Stimulated activated CD4-positive, alpha-beta T cell treated with anti-CD3 and anti-CD28 coated beads, Interleukin-12 subunit alpha, Interleukin-12 subunit beta, amount 100 ng/mL, for 48 hours (primary cell): ENCODE measurements around the gene RFXAP.
A peak's percentile ranks its signal among the peaks of the same experiment; 100 is the strongest.

Experiments
- DNase-seq, 3 donors: peaks; one replicate each; pipeline ENCODE4 v3.0.0-alpha.2; 2020; ENCODE audit warnings: low read depth in 2 of 3, low spot score in 1 of 3

The RFXAP gene

GRCh38 chr13:36815062-36815461, 4.0 kb upstream of the RFXAP start:
- DNase-seq, result no peak

- no peak for DNase-seq
Observed at GRCh38 chr13:36817996-36818803, 822 bp upstream of the RFXAP start.

DNA sequence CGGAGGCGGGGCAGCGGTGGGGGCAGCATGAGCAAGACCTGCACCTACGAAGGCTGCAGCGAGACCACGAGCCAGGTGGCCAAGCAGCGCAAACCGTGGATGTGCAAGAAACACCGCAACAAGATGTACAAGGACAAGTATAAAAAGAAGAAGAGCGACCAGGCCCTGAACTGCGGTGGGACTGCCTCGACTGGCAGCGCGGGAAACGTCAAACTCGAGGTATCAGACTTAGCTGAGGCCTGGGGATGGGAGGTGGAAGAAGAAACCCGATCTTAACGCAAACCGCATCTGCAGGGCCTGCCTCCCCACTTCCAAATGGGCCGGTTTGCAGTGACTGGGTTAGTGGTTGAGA, 693 bp downstream of the RFXAP start:
- DNase-seq, result peak; percentile 12 to 15 (median 14)

DNA sequence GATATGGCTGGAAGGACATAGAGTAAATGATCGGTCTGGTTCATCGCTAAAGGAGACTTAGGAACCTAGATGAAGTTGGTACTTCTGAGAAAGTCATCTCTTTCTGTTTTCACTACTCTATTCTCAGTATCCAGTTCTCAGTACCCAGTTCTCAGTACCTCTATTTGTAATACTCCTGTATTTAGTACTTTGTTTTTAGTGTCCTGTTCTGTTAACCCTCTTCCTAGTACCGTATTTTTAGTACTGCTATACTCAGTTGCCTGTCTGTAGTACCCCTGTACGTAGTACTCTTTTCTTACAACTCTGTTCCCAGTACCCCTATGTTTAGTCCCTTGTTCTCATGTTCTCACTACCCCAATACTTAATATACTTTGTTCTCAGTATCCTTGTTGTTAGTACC, 1.2 kb downstream of the RFXAP start:
- DNase-seq, result no peak

- no peak for DNase-seq
Observed at GRCh38 chr13:36822785-36823184, 3.8 kb downstream of the RFXAP start.

GRCh38 chr13:36829753-36830152, 10.7 kb downstream of the RFXAP start:
- no peak for DNase-seq

- no peak for DNase-seq
Observed at GRCh38 chr13:36831291-36831690, 12.3 kb downstream of the RFXAP start.

DNA sequence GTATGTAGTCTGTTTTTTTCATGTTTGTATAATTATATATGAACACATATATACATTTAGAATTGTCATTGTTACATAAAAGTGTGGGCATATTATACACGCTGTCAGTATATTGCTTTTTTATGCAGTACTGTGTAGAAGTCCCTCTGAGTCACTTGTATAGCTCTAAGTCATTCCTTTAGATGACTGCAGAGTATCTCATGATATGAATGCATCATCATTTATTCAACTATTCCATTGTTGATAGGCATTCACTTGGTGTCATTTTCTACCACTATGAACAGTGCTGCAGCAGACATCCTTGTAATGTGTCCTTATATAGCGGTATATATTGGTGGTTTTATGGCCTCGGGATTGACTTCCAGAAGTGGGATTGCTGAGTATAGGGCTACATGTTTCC, 15.3 kb downstream of the RFXAP start:
- DNase-seq, result no peak

GRCh38 chr13:36837354-36838092, 18.5 kb downstream of the RFXAP start:
- DNase-seq, result no peak

DNA sequence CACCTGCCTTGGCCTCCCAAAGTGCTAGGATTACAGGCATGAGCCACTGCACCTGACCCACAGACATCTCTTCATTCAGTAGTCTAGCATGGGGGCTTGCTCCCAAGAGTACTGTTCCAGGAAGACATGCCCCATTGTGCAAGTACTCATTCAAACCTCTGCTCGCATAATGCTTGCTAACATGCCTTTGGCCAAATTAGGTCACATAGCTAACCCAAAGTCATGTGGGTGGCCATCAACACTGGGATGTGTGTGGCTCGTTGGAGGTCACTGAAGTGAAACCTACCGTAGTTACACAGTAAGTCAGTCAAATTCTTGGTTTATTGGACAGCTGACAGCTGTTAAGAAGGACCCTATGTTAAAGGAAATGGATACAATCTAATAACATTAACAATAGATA, 20.3 kb downstream of the RFXAP start:
- no peak for DNase-seq

GRCh38 chr13:36839981-36840380, 21.0 kb downstream of the RFXAP start:
- DNase-seq, result no peak

DNA sequence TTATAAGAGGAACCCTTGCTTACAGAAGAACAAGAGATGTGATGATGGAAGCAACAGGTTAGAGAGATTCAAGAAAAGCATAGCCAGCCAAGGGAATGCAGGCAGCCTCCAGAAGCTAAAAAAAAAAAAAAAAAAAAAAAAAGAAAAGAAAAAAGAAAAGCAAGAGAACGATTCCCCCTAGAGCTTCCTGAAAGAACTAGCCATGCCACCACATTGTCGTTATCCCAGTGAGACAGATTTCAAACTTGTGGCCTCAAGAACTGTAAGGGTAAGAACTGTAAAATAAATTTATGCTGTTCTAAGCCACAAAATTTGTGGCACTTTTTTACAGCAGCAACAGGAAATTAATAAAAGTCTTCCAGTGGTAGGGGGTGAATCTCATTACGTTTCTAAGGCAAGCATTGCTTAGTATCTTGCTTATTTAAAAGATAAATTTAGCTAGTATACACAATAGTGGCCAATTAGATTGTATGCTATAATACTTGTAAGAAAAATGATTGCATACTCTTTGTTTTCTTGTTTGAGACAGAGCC, 21.8 kb downstream of the RFXAP start:
- DNase-seq, result no peak

- DNase-seq, result no peak
Observed at GRCh38 chr13:36841391-36841790, 22.4 kb downstream of the RFXAP start.

DNA sequence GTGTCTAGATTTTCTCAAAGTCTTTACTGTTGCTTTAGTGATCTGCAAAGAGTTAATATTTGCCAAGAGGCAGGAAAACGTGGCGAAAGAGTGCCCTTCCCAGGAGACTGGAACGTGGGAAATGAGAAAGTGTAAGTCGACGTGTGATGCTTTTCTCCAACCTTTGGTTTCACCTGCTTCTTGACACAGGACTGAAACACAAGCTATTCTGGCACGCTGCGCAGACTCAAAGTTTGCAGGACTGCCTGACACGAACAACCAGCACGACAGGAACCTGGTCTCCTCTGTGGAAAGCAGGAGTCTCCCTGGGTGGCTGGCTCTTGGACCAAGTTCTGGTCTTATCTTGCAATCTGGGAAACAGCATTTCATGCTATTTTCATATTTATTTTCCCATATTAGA, 28.6 kb downstream of the RFXAP start:
- DNase-seq, result no peak

- no peak for DNase-seq
Observed at GRCh38 chr13:36848199-36848982, 29.4 kb downstream of the RFXAP start.

GRCh38 chr13:36850790-36851438, 31.9 kb downstream of the RFXAP start:
- peak in 1 of 3 donors; percentile 8 for DNase-seq

- DNase-seq, result no peak
Observed at GRCh38 chr13:36857253-36857652, 38.2 kb downstream of the RFXAP start.

DNA sequence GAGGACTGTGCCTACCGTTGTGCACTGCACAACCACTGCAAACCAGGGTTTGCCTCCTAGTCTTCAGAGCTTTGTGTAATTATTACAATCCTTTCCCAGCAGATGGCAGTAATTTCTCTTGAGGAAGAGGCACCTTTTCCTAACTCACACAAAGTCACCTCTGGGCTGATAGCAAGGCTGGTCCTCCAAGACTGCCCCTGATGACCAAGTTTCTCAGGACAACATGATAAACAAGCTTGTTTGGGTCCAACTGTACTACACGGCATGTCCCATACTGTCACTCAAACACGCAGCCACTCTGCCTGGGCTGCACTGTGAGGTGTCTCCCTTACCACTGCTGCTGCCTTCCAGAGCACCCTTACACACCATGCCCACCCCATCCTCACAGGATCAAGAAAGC, 39.3 kb downstream of the RFXAP start:
- DNase-seq, result no peak

GRCh38 chr13:36859259-36859658, 40.2 kb downstream of the RFXAP start:
- no peak for DNase-seq

DNA sequence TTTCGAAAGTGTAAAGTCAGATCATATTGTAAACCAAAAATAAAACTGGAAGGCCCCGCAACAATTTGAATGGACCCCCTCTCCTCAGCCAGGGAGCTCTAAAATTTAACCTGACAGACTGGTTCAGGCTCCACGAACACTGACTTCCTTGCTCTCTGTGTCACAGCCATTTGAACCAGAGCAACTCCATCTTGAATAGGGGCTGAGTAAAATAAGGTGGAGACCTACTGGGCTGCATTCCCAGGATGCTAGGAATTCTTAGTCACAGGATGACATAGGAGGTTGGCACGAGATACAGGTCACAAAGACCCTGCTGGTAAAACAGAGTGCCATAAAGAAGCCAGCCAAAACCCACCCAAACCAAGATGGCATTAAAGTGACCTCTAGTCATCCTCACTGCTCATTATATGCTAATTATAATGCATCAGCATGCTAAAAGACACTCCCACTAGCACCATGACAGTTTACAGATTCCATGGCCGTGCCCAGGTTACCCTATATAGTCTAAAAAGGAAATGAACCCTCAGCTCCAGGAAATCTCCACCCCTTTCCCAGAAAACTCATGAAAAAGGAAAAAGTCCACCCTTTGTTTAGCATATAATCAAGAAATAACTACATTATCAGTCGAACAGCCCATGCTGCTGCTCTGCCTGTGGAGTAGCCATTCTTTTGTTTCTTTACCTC, 43.1 kb downstream of the RFXAP start:
- DNase-seq, result no peak

- no peak for DNase-seq
Observed at GRCh38 chr13:36862722-36863121, 43.7 kb downstream of the RFXAP start.
